ENCODE data around the gene MRPL23.
A peak's percentile ranks its signal among the peaks of the same experiment; 100 is the strongest.

Gene MRPL23

GRCh38 chr11:1946812-1947484 lies at the start of gene MRPL23:
TSS of gene MRPL23 (plus strand) at chr11:1947332. CDS start at chr11:1947363, 31 bp downstream.
- DNase-seq = peak in 1 of 2 donors; percentile 37

DNA sequence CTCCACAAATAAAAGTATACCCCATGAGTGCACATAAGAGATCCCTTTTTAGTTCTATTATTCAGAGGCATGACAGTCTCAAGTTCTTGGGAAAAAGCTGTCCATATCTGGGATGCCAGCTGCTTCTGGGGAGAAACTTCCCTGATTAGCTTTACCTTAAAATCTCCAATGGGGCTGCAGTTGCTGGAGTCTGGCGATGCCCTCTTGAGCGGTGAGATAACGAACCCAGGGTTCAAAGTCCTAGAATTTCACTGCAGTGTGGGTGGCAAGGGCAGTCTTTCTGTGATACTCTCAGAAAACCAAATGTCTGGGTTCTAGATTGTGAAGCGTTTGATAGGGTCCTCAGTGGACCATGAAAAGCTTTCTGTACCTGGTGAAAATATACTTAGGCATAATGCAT lies 48.0 kb upstream of the MRPL23 start:
- DNase-seq = no peak

DNA sequence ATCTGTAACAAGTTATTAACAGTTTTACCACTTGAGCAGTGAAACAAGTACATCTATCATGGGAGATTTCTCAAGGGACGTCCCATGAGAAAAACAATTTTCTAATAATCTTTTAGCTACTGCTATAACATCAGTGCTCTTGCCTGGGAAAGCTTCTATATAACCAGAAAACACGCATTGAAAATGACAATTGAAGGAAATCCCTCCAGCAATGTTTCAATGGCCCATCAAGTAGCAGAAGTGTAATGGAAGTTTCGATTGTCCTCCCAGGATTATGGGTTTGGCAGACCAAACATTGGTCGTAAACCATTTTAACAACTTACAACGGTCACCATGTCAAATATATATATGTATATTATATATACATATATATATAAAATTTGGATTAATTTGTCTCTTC lies 47.4 kb upstream of the MRPL23 start:
- DNase-seq = no peak

DNA sequence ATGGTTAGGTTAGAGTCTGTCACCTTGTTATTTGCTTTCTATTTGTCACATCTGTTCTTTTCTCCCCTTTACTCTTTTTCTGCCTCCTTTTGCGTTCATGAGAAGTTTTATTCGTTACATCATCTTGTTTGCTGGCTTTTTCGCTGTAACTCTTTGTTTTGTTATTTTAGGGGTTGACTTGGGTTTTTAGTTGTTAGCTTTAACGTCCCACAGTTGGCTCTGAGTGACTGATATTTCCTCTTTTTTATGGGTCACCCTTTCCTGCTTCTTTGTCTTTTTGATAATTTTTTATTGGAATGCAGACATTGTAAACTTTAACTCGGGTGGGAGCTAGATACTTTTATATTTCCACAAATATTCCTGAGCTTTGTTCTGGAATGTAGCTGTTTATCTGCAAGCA lies 41.0 kb upstream of the MRPL23 start:
- DNase-seq = no peak

DNA sequence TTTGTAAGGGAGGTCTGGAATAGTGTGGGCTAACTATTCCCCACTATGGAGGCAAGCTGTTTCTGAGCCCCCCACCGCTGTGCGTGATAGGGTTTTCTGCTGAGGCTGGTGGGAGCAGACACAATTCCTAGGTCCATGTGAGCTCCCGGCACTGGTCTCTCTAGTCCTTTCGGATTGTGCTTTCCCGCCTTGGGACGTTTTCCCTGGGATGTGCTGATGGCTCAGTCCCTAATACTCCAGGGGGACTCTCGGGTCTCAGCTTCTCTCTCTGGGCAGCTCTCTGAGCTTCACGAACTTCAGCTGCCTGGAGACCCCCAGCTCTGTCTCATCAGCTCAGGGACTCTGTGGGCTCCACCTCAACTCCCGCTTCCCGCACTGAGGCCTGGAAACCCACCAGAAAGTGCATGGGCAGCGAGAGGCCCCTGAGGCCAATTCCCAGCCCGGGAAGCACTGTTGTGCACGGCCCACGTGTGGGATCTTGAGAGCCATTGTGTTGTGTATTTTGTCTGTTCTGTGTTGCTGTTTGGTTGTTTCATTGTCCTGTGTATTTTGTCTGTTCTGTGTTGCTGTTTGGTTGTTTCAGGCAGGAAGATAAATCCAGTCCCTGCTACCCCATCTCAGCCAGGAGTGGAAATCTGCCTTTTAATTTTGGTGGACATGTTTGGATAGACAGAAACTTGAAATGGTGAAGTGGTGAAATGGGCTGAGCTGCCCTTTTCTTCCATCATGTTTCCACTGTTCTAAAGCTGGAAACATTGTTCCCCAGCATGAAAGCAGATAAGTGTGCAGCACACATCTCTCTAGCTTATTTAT lies 40.3 kb upstream of the MRPL23 start:
- DNase-seq = no peak

- DNase-seq = no peak
Measured at GRCh38 chr11:1908618-1909017, 38.5 kb upstream of the MRPL23 start.

DNA sequence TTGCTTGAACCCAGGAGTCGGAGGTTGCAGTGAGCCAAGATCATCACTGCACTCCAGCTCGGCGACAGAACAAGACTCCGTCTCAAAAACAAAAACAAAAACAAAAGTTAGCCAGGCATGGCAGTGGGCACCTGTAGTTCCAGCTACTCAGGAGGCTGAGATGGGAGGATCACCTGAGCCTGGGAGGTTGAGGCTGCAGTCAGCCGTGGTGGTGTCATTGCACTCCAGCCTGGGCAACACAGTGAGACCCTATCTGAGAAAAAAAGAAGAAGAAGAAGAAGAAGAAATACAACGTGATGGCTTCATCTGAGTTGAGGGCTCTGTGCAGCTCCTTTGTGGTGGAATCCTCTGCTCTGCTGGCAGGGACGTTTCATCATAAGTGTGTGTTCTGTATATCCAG lies 37.6 kb upstream of the MRPL23 start:
- no peak for DNase-seq

- no peak for DNase-seq
Measured at GRCh38 chr11:1912289-1912878, 34.7 kb upstream of the MRPL23 start.

GRCh38 chr11:1913271-1914060 lies 33.7 kb upstream of the MRPL23 start:
- no peak for DNase-seq

DNA sequence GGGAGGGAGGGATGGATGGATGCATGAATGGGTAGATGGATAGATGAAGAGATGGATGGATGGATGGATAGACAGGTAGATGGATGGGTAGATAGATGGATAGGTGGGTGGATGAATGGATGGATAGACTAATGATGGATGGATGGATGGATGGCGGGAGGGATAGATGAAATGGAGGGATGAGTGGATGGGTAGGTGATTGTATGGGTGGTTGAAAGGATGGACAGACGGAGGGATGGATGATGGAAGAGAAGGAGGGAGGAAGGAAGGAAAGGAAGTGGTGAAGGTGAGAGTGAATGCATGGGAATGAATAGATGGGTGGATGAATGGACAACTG lies 31.4 kb upstream of the MRPL23 start:
- no peak for DNase-seq

- no peak for DNase-seq
Measured at GRCh38 chr11:1916132-1916985, 30.8 kb upstream of the MRPL23 start.

DNA sequence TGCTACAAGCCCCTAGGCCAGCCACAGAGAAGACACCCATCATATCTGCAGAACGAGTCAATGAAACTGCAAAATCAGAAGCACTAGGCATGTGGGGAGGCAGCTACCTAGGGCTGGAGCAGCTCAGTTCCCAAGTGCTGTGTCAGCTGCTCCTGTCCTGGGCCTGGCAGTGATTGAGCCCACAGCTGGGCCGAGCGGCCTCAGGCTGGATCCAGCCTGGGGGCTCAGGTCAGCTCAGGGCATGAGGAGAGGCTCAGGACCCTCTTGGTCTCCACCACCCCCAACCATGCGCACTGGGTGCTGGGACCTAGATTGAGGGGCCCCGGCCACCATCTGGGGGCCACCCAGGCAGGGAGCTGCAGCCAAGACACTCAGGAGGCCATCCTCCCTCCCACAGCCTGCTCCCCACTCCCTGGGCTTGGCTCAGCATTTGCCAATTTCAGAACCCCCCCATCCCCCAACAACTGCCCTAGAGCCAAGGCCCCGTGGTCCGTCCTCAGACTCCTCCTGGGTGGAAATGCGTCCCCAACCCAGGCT lies 30.1 kb upstream of the MRPL23 start:
- no peak for DNase-seq

DNA sequence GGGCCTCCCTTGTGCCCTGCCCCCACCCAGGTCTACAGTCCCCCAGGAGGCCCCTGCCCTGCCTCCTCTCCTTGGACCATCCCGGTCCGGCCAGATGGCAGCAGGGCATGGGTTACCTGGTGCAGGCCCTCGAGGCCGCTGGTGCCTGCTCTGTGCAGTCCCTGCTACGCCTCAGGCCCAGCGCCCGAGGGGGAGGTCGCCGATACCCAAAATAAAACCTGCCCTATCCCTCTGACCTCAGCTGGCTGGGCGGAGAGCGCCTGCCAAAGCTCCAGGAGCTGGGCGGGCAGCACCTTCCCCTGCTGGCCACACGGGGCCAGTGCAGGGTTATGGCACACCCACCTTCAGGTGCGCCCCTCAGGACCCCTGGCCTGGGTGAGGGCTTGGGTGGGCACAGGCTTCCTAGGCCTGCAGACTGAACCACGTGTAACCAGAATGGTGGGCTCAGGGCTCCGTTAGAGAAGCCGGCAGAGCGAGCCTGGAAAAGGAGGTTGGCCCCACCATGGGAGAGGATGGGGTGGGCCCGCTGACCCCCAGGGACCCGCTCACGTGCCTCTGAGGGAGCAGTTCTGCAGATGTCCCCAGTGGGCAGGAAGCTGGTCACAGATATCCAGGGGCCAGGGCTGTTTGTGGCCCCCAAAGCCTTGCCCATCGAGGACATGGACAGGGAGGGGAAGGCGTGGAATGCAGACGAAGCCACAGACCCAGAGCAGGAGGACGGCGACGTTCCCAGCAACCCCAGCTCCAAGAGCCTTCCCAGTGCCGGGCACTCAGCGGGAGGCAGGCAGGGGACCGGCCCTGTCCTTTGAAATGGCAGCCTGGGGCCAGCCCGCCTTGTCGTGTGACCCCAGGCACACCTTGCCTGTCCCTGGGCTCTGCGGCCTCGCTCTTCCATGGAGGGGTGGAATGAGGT lies 29.4 kb upstream of the MRPL23 start:
- no peak for DNase-seq

- DNase-seq = no peak
Measured at GRCh38 chr11:1918436-1919315, 28.5 kb upstream of the MRPL23 start.

- no peak for DNase-seq
Measured at GRCh38 chr11:1919391-1920127, 27.6 kb upstream of the MRPL23 start, which contains the start of gene TNNT3. TSS of gene TNNT3 (plus strand) at chr11:1919703. CDS start at chr11:1922875, 3,172 bp downstream.

- DNase-seq = no peak
Measured at GRCh38 chr11:1920128-1920908, 26.8 kb upstream of the MRPL23 start.

DNA sequence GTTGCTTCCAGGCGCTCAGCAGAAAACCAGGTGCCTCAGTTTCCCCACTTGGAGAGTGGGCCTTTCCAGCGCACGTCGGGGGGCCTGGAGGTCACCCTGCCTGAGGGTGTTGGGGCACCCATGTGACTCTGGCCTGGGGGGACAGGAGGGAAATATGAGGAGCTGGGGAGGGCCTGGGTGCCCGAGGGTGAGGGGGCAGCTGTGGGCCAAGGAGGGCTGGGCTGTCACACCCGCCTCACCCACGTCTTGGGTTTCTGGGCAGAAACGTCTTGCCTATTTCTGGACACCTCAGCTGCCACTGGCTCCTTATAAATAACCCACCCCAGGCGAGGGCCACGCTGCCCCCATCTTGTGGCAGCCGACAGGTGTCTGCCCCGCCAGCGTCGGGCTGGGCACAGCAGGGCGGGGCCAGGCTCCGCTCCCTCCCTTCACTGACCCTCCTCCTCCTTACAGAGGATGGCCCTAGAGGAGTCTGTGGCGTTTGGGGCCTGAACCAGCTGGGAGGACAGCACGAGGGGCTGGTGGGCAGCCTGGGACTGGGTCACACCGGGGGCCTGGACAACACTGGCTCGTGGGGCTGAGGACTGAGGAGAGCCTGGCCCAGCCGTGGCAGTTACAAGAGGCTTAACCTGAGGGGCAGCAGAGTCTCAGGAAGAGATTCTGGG lies 26.1 kb upstream of the MRPL23 start:
- DNase-seq = no peak
